DOHH2 (cell line): Measurements from ENCODE around the gene MLXIP.

ENCODE experiments used
- H3F3A ChIP-seq: fragments of 200-600 bp; sonication (generic), shearing (Covaris generic); 2 replicates; pipeline ENCODE4 v1.6.0; 2016; ENCODE audit warnings: antibody characterized with exemption, mild to moderate bottlenecking; ENCODE audit not compliant: control insufficient read depth, insufficient read depth
- H3K27ac ChIP-seq: fragments of 200-600 bp; sonication (generic); 2 replicates; pipeline ENCODE4 v1.5.1; 2014; ENCODE audit warnings: low read depth, mild to moderate bottlenecking, low read length, moderate library complexity
- H3K27me3 ChIP-seq: fragments of 200-600 bp; sonication (generic); 2 replicates; pipeline ENCODE4 v1.6.1; 2014; ENCODE audit warnings: mild to moderate bottlenecking, low read length, mixed read lengths; ENCODE audit not compliant: control insufficient read depth
- H3K36me3 ChIP-seq: fragments of 200-600 bp; sonication (generic); 2 replicates; pipeline ENCODE4 v1.6.1; 2014; ENCODE audit warnings: mild to moderate bottlenecking, low read length, moderate library complexity, mixed read lengths; ENCODE audit not compliant: control insufficient read depth
- H3K4me1 ChIP-seq: fragments of 200-600 bp; sonication (generic); 2 replicates; pipeline ENCODE4 v1.6.1; 2014; ENCODE audit warnings: mild to moderate bottlenecking, low read length, mixed read lengths; ENCODE audit not compliant: control insufficient read depth
- H3K4me2 ChIP-seq: fragments of 200-600 bp; sonication (generic); 2 replicates; pipeline ENCODE4 v1.6.0; 2014; ENCODE audit warnings: mild to moderate bottlenecking, low read length, moderate library complexity
- H3K4me3 ChIP-seq: fragments of 200-600 bp; sonication (generic); 2 replicates; pipeline ENCODE4 v1.5.1; 2014; ENCODE audit warnings: mild to moderate bottlenecking, low read length, mixed read lengths
- H3K79me2 ChIP-seq: fragments of 200-600 bp; sonication (generic); 2 replicates; pipeline ENCODE4 v1.6.1; 2014; ENCODE audit warnings: mild to moderate bottlenecking, low read length, mixed read lengths; ENCODE audit not compliant: control insufficient read depth
- H3K9me2 ChIP-seq: fragments of 200-600 bp; sonication (generic); replicated peaks from 2 replicates; pipeline ENCODE4 v1.6.1; 2014; ENCODE audit warnings: mild to moderate bottlenecking, low read length, mixed read lengths; ENCODE audit not compliant: control insufficient read depth
- H3K9me3 ChIP-seq: fragments of 200-600 bp; sonication (generic); 2 replicates; pipeline ENCODE4 v1.6.1; 2014; ENCODE audit warnings: antibody characterized with exemption, low read length, mixed read lengths; ENCODE audit not compliant: control insufficient read depth, insufficient read depth
- H4K20me1 ChIP-seq: fragments of 200-600 bp; sonication (generic); 2 replicates; pipeline ENCODE4 v1.6.0; 2014; ENCODE audit warnings: low read depth, mild to moderate bottlenecking, antibody characterized with exemption, low read length, moderate library complexity; ENCODE audit not compliant: control insufficient read depth, insufficient read depth
- EZH2phosphoT487 ChIP-seq: fragments of 200-600 bp; sonication (generic); IDR thresholded peaks from 2 replicates; pipeline ENCODE4 v1.6.1; 2017; ENCODE audit warnings: borderline replicate concordance, mild to moderate bottlenecking, antibody characterized with exemption, low read length, moderate library complexity, mixed read lengths
- TF ChIP-seq, protein P1 (sequence below): fragments of 200-600 bp; sonication (generic); IDR thresholded peaks from one replicate; pipeline ENCODE4 v1.5.1; 2014; ENCODE audit warnings: antibody characterized with exemption, mild to moderate bottlenecking, low read depth, low read length; ENCODE audit not compliant: poor library complexity, severe bottlenecking

Gene MLXIP

DNA sequence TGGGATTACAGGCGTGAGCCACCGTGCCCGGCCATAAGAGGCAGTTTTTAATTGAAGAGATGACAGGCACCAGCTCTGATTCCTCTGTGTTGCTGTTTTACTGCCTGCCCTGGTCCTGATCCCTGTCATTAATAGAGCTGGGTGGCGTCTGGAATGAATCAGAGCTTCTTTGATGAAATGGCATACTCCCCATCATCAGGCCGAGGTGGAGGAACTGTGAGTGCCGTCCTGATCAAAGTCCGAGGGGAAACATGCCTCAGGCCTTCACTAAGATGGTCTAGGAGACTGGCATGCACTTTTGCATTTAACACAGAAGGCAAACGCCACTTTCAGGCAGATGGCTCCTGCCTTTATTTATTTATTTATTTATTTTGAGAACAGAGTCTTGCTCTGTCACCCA is 61.4 kb downstream of the MLXIP start:
- no peak overlapping the region for H3K27ac ChIP-seq
- H4K20me1 ChIP-seq: no peaks in the 10 kb centered on the region
- no peak overlapping the region for H3K4me3 ChIP-seq
- no peaks in the 10 kb centered on the region for H3K9me2 ChIP-seq
- peaks cover 32% of the 10 kb centered on the region for H3K36me3 ChIP-seq
- H3F3A ChIP-seq: no peaks in the 10 kb centered on the region
- TF ChIP-seq, protein P1, sequence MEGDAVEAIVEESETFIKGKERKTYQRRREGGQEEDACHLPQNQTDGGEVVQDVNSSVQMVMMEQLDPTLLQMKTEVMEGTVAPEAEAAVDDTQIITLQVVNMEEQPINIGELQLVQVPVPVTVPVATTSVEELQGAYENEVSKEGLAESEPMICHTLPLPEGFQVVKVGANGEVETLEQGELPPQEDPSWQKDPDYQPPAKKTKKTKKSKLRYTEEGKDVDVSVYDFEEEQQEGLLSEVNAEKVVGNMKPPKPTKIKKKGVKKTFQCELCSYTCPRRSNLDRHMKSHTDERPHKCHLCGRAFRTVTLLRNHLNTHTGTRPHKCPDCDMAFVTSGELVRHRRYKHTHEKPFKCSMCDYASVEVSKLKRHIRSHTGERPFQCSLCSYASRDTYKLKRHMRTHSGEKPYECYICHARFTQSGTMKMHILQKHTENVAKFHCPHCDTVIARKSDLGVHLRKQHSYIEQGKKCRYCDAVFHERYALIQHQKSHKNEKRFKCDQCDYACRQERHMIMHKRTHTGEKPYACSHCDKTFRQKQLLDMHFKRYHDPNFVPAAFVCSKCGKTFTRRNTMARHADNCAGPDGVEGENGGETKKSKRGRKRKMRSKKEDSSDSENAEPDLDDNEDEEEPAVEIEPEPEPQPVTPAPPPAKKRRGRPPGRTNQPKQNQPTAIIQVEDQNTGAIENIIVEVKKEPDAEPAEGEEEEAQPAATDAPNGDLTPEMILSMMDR: no peak
- no peak for TF ChIP-seq EZH2phosphoT487
- no peaks in the 10 kb centered on the region for H3K27me3 ChIP-seq
- H3K9me3 ChIP-seq: no peaks in the 10 kb centered on the region
- no peak overlapping the region for H3K4me2 ChIP-seq
- H3K4me1 ChIP-seq: no peaks in the 10 kb centered on the region
- H3K79me2 ChIP-seq: no peaks in the 10 kb centered on the region

DNA sequence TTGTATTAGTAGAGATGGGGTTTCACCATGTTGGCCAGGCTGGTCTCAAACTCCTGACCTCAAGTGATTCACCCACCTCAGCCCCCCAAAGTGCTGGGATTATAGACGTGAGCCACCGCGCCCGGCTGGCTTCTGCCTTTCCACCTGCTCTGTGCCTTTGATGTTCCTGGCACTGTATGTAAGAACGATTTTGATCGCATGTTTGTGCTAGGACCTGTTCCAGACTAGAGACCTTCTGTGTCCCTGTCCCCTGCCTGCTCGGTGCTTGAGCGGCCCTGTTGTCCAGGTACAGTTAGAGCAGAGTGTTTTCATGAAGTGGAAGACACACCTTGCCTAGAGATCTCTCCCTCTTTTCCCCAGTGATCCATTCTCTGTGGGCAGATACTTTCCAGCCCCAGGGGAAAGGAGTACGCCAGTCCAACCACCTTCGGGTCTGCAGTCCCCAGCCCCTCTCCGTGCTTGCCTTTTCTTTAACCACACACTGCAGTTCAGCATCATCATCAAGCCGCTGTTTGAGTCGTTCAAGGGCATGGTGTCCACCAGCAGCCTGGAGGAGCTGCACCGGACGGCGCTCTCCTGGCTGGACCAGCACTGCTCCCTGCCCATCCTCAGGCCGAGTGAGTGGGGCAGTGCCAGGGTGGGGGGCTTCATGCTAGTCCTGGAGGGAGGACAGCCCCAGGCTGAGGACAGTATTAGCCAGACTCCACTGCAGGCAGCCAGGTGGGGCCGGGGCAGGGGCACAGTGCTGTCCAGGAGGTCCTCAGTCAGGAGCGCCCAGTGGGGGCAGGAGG is 62.1 kb downstream of the MLXIP start:
- Histone ChIP-seq H3K27ac (no peak overlapping the region), H3K9me2 (no peaks in the 10 kb centered on the region), H3K4me3 (no peak overlapping the region), H3K9me3 (no peaks in the 10 kb centered on the region), H3F3A (no peaks in the 10 kb centered on the region), H4K20me1 (no peaks in the 10 kb centered on the region), H3K4me1 (no peaks in the 10 kb centered on the region), H3K4me2 (no peak overlapping the region), H3K27me3 (no peaks in the 10 kb centered on the region), H3K36me3 (peaks cover 29% of the 10 kb centered on the region), H3K79me2 (no peaks in the 10 kb centered on the region)
- TF ChIP-seq, protein P1: no peak
- TF ChIP-seq EZH2phosphoT487: no peak

DNA sequence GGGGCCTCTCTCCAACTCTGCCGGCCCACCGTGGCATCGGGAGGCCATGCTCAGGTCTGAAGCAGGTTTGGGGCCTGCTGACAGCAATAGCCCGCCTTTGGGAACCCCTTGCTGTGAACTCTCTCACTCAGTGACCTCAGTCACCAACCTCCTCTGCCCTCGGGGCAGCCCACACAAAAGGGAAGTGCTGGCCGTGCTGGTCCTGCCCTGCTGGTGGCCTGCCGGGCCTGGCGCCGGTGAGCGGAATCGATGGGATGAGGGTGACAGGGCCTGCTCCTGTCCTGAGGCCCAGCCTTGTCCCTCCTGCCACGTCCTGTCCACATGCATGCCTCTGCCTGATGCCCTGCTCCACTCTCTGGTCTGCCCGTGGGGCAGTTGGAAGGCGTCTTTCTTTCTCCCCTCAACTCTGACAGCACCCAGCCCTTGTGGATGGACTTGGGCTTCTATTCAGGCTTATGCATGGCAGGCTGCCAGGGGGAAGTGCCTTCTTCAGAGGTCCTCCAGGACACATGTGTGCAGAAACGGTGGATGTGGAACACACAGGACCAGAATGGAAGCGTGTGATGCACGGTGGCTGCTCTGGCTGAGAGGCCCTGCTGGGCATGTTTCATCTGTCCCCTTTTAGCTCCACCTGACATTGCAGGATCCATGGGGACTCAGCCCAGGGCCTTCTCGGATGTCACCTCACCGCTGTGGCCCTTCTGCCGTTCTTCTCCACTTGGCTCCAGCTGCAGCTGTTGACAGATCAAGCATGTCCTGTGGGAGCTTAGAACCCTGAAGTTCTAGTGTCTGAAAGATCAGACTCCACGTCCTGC is 63.6 kb downstream of the MLXIP start:
- Histone ChIP-seq H3K27me3 (no peaks in the 10 kb centered on the region), H3K27ac (no peak overlapping the region), H3K9me3 (no peaks in the 10 kb centered on the region), H4K20me1 (no peaks in the 10 kb centered on the region), H3K9me2 (no peaks in the 10 kb centered on the region), H3F3A (no peaks in the 10 kb centered on the region), H3K36me3 (peaks cover 29% of the 10 kb centered on the region), H3K79me2 (no peaks in the 10 kb centered on the region), H3K4me3 (no peak overlapping the region), H3K4me2 (no peak overlapping the region), H3K4me1 (no peaks in the 10 kb centered on the region)
- TF ChIP-seq, protein P1: no peak
- no peak for TF ChIP-seq EZH2phosphoT487
